IPS-18c (cell line): ENCODE measurements around the gene IBA57.
"Not testable (repeated sequence)": the region's sequence is repeated elsewhere in the genome, so short reads cannot be mapped to it uniquely, and the experiment has no call there.

Source experiments
- H3K4me3 ChIP-seq: 2 replicates; pipeline ENCODE4 v1.7.0; 2013; ENCODE audit warnings: low read depth, mild to moderate bottlenecking, low read length, moderate library complexity; ENCODE audit not compliant: insufficient read depth
- H3K9me3 ChIP-seq: one replicate; pipeline ENCODE4 v1.6.1; 2013; ENCODE audit warnings: mild to moderate bottlenecking, low read length, moderate library complexity; ENCODE audit not compliant: control insufficient read depth, insufficient read depth

Gene IBA57

DNA sequence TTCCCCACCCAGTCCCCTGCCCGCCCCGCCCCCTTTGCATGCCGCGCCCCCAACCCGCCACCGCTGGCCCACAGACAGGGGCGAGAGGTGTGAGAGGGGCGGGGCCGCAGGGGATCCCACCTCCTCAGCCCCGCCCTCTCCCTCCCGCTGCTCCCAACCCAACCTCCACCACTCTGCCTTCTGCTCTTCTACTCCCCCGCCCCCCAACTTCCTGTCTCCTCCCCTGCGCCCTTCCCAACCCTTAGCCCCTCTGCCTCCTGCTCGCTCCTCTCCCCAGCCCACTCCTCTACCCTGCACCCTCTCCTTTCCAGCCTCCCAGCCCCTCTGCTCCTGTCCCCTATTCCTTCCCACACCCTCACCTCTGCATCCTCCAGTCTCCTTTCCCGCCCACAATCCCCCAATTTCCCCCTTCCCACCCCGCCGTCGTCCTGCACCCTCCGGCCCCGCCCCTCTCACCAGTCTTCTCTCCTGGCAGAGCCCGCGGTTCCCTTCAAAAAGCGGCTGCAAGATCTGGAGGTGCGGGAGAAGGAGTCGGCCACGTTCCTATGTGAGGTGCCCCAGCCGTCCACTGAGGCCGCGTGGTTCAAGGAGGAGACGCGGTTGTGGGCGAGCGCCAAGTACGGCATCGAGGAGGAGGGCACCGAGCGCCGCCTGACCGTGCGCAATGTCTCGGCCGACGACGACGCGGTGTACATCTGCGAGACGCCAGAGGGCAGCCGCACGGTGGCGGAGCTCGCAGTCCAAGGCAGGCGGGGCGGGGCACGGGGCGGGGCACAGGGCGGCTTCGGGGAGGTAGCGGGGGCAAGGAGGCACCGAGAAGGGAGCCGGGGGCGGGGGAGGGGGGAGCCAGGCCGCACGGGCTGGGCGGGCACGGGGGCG, 47.6 kb downstream of the IBA57 start:
- Histone ChIP-seq H3K4me3 (peak overlapping the region; percentile 77), H3K9me3 (no peaks in the 10 kb centered on the region)

GRCh38 chr1:228213917-228214808, 48.6 kb downstream of the IBA57 start:
- H3K4me3 ChIP-seq, result peak overlapping the region; percentile 59

DNA sequence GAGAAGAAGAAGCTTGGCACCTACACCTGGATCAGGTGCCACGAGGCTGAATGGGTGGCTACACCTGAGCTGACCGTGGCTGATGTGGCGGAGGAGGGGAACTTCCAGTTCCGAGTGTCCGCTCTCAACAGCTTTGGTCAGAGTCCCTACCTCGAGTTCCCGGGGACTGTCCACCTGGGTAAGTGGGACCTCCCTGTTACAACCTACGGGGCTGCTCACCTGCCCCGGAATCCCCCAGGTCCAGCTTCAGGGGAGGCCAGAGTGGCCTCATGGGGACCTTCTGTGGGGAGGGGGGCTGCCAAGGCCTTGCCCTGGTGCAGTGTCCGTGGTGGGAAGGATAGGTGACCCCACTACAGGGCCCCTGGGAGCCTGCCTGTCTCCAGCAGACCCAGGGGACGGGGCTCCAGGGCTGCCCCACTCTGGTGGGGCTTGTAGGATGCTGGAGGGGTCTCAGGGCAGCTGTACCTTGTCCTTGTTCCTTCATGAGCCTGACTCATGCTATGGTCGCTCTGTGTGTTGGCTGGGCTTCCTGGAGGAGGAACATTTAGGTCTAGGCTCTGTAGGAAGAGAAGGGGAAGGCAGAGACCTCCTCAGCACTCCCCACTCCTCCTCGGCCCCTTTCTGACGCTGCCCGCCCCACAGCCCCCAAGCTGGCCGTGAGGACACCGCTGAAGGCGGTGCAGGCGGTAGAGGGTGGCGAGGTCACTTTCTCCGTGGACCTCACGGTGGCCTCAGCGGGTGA, 49.5 kb downstream of the IBA57 start:
- H3K9me3 ChIP-seq, result no peaks in the 10 kb centered on the region
- no peak overlapping the region for H3K4me3 ChIP-seq

More at GRCh38 chr1:228213917-228214808, 48.6 kb downstream of the IBA57 start:
- H3K9me3 ChIP-seq, result no peaks in the 10 kb centered on the region

DNA sequence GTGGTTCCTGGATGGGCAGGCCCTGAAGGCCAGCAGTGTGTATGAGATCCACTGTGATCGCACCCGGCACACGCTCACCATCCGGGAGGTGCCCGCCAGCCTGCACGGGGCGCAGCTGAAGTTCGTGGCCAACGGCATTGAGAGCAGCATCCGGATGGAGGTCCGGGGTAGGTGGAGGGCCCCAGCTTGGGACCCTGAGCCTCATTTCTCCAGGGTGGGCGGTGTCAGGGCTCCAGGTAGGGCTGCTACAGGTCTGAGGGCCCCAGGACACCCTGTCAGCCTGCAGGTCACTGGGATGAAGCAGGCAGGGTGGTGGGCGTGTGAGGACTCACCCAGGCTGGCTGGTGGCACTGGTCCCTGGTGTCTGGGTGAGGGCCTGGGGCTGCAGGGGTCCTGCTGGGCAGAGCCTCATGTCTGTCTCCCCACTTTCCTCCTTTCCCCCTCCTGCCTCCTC, 50.1 kb downstream of the IBA57 start:
- no peak overlapping the region for H3K4me3 ChIP-seq
- H3K9me3 ChIP-seq, result no peaks in the 10 kb centered on the region

GRCh38 chr1:228216371-228217320, 51.0 kb downstream of the IBA57 start:
- H3K4me3 ChIP-seq, result no peak overlapping the region
- H3K9me3 ChIP-seq, result no peaks in the 10 kb centered on the region

DNA sequence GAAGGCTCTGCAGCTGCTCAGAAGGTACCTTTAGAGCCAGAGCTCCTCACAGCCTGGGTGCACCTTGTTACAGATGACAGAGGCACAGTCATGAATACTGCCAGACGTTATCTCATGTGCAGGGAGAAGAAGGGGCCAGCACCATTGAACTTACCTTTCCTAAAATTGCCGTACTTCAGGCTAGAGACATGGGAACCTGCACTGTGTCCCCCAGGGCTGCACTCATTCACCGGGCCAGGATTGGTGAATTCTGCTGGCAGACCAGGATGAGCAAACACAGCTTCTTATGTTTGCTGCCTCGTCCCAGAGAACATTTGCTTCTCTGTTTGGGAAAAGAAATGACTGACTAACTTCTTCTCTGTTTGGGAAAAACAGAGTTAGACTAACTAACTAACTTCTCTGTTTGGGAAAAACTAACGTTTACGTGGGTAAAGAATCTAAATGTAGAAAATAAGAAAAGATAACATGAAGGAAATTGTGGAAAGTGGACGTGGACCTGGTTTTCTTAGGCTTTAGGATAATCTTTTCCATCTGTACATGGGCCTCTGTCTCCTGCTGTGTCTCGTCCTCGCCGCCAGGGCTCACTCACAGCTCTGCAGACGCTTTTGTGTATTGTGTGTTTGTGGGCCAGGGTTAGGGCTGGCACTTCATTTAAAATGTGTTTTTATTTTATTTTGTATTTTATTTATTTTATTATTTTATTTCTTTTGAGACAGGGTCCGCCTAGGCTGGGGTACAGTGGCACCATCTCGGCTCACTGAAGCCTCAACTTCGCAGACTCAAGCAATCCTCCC, 52.1 kb downstream of the IBA57 start:
- no peaks in the 10 kb centered on the region for H3K9me3 ChIP-seq
- H3K4me3 ChIP-seq, result no peak overlapping the region

GRCh38 chr1:228218513-228219244, 53.1 kb downstream of the IBA57 start:
- Histone ChIP-seq H3K9me3 (no peaks in the 10 kb centered on the region), H3K4me3 (no peak overlapping the region)

GRCh38 chr1:228219245-228219961, 53.8 kb downstream of the IBA57 start:
- Histone ChIP-seq H3K9me3 (no peaks in the 10 kb centered on the region), H3K4me3 (no peak overlapping the region)

DNA sequence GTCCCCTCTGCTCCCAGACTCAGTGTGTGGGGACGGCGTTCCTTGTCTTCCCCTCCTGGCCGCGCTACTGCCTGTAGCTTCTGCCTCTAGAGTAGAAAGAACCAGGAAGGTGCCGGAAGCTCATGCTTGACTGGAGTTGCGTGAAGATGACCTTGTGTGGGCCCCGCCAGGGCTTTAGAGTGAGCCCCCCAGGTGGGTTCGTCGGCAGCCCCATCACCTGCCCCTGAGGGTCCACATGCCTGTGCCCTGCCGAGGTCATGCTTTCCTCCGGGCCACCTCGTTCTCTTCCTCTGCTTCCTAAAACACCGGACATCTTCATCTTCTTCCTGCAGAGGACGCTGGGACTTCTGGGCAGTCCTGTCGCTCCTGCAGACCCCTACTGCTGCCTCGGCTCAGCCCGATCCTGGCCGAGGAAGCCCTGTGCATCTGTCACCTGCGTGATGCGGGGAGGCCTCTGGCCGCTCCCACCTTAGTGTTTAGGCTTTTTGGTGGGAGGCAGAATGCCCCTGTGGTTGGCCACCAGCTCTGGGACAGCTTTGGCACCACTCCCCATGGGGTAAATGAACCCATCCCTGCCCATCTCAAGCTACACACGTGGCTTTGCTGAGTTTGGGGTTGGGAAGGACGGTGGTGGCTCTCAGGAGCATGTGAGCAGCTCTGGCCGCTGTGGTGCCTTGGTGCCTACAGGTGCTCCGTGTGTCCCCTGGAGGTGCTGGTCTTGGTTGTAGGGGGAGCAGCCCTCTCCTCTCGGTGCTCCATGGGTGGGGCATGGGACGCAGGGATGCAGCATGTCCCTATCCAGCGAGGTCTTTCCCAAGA, 54.6 kb downstream of the IBA57 start:
- H3K4me3 ChIP-seq, result no peak overlapping the region
- H3K9me3 ChIP-seq, result no peaks in the 10 kb centered on the region

- H3K9me3 ChIP-seq, H3K4me3 ChIP-seq: not testable (repeated sequence)
These were observed 55.5 kb downstream of the IBA57 start for GRCh38 chr1:228221097-228221496.

- Histone ChIP-seq H3K9me3 (no peaks in the 10 kb centered on the region), H3K4me3 (no peak overlapping the region)
These were observed 56.9 kb downstream of the IBA57 start for GRCh38 chr1:228222548-228222947.

- Histone ChIP-seq H3K4me3 (no peak overlapping the region), H3K9me3 (no peaks in the 10 kb centered on the region)
These were observed 58.9 kb downstream of the IBA57 start for GRCh38 chr1:228224198-228225164.

GRCh38 chr1:228225165-228225710, 59.6 kb downstream of the IBA57 start:
- H3K9me3 ChIP-seq, result no peaks in the 10 kb centered on the region
- no peak overlapping the region for H3K4me3 ChIP-seq
